Neural cell (in vitro differentiated cells): ENCODE measurements around the gene YIPF5. TPM values are rescaled to one million over a fixed set of nuclear protein-coding genes. Genes with fewer than 3 reads are reported as not detected.

Source experiments
- H2AFZ ChIP-seq: fragments of 200-600, 300-800 bp; sonication (generic), shearing (Covaris generic); 2 replicates; pipeline ENCODE4 v1.6.0; 2014; ENCODE audit warnings: low read depth, mild to moderate bottlenecking, antibody characterized with exemption, low read length, moderate library complexity
- H3F3A ChIP-seq: fragments of 200-600 bp; shearing (Covaris generic); 2 replicates; pipeline ENCODE4 v1.6.1; 2016; ENCODE audit warnings: mild to moderate bottlenecking, moderate library complexity, mixed read lengths, antibody characterized with exemption, low read length; ENCODE audit not compliant: insufficient read depth, poor library complexity, severe bottlenecking
- H3K27ac ChIP-seq: fragments of 200-600, 300-800 bp; sonication (generic), shearing (Covaris generic); 2 replicates; pipeline ENCODE4 v1.5.1; 2014; ENCODE audit warnings: mild to moderate bottlenecking, low read length, moderate library complexity
- H3K27me3 ChIP-seq: fragments of 300-800, 200-600 bp; sonication (generic), shearing (Covaris generic); 2 replicates; pipeline ENCODE4 v1.6.0; 2014; ENCODE audit warnings: mild to moderate bottlenecking, low read depth, low read length, moderate library complexity; ENCODE audit not compliant: insufficient read depth
- H3K36me3 ChIP-seq: fragments of 300-800, 200-600 bp; sonication (generic), shearing (Covaris generic); 2 replicates; pipeline ENCODE4 v1.5.1; 2014; ENCODE audit warnings: mild to moderate bottlenecking, antibody characterized with exemption, low read length, moderate library complexity; ENCODE audit not compliant: insufficient read depth
- H3K4me2 ChIP-seq: fragments of 300-800, 200-600 bp; sonication (generic), shearing (Covaris generic); 2 replicates; pipeline ENCODE4 v1.6.0; 2014; ENCODE audit warnings: mild to moderate bottlenecking, low read length
- H3K4me3 ChIP-seq: fragments of 300-800, 200-600 bp; sonication (generic), shearing (Covaris generic); 2 replicates; pipeline ENCODE4 v1.5.1; 2014; ENCODE audit warnings: mild to moderate bottlenecking, low read length, moderate library complexity
- H3K79me2 ChIP-seq: fragments of 200-600 bp; shearing (Covaris generic); replicated peaks from 2 replicates; pipeline ENCODE4 v1.6.0; 2014; ENCODE audit warnings: mild to moderate bottlenecking, low read length, moderate library complexity; ENCODE audit not compliant: insufficient read depth
- H3K9ac ChIP-seq: fragments of 300-800, 200-600 bp; sonication (generic), shearing (Covaris generic); 2 replicates; pipeline ENCODE4 v1.6.1; 2016; ENCODE audit warnings: mild to moderate bottlenecking, low read length, mixed read lengths
- H3K9me2 ChIP-seq: fragments of 200-600 bp; shearing (Covaris generic); 2 replicates; pipeline ENCODE4 v1.6.1; 2016; ENCODE audit warnings: mild to moderate bottlenecking, low read length, mixed read lengths; ENCODE audit not compliant: insufficient read depth
- H3K9me3 ChIP-seq: fragments of 200-600, 300-800 bp; sonication (generic), shearing (Covaris generic); 2 replicates; pipeline ENCODE4 v1.6.1; 2016; ENCODE audit warnings: mild to moderate bottlenecking, mixed run types, low read length, moderate library complexity, mixed read lengths
- H4K20me1 ChIP-seq: fragments of 200-600 bp; shearing (Covaris generic); 2 replicates; pipeline ENCODE4 v1.6.1; 2016; ENCODE audit warnings: mild to moderate bottlenecking, mixed run types; ENCODE audit not compliant: insufficient read depth
- EP300 ChIP-seq: fragments of 450-650 bp; conservative IDR thresholded peaks from 2 replicates; pipeline ENCODE4 v1.6.1; 2014; ENCODE audit warnings: antibody characterized with exemption, mild to moderate bottlenecking, moderate library complexity; ENCODE audit not compliant: poor library complexity, severe bottlenecking
- EZH2 ChIP-seq: fragments of 200-600, 300-800 bp; shearing (Covaris generic), sonication (generic); IDR thresholded peaks from 2 replicates; pipeline ENCODE4 v1.6.1; 2014; ENCODE audit warnings: antibody characterized with exemption, low read length, borderline replicate concordance, mild to moderate bottlenecking; ENCODE audit not compliant: insufficient read depth, poor library complexity, severe bottlenecking
- MXI1 ChIP-seq: fragments of 450-650 bp; conservative IDR thresholded peaks from 2 replicates; pipeline ENCODE4 v1.6.1; 2014; ENCODE audit warnings: antibody characterized with exemption, mild to moderate bottlenecking; ENCODE audit not compliant: poor library complexity, severe bottlenecking
- POLR2AphosphoS5 ChIP-seq: IDR thresholded peaks from 2 replicates; pipeline ENCODE4 v1.6.1; 2012
- RAD21 ChIP-seq: fragments of 450-650 bp; conservative IDR thresholded peaks from 2 replicates; pipeline ENCODE4 v1.6.1; 2014; ENCODE audit warnings: antibody characterized with exemption, mild to moderate bottlenecking, moderate library complexity
- SMC3 ChIP-seq: fragments of 450-650 bp; conservative IDR thresholded peaks from 2 replicates; pipeline ENCODE4 v1.6.1; 2014; ENCODE audit warnings: antibody characterized with exemption, mild to moderate bottlenecking, moderate library complexity; ENCODE audit not compliant: poor library complexity
- TAF1 ChIP-seq: IDR thresholded peaks from 2 replicates; pipeline ENCODE4 v1.6.1; 2012; ENCODE audit warnings: low read depth
- polyA plus RNA-seq: library from polyadenylated mRNA; depleted of rRNA; stranded (reverse); fragments of >200 nt; gene quantifications from 2 replicates; pipeline ENCODE4 v1.2.3, GENCODE V29; 2014
- TF ChIP-seq, protein P1 (sequence below): fragments of 450-650 bp; IDR thresholded peaks from 2 replicates; pipeline ENCODE4 v1.5.1; 2014; ENCODE audit warnings: antibody characterized with exemption, mild to moderate bottlenecking, moderate library complexity; ENCODE audit not compliant: poor library complexity, severe bottlenecking
- TF ChIP-seq, protein P2 (sequence below): IDR thresholded peaks from 2 replicates; pipeline ENCODE4 v1.6.1; 2012; ENCODE audit warnings: borderline replicate concordance

YIPF5 gene
- polyA plus RNA-seq, 1 donor from 2014 or later, result 59.6 TPM

DNA sequence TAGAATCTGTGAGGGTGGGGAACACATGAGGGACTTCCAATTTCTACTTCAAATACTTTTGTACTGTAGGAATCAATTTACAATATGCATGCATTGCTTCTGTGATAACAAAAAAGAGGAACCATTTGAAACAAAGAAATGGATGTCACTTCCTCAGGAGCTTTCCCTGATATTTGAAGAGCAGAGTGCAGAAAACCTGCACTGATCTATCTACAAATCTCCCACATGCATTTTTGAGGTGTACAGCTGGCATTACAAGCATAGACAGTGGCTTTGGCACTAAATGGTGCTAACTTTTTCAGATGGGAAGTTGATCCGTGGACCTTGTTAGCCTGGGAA, 27.7 kb downstream of the YIPF5 start:
- TF ChIP-seq EZH2 (no peak), RAD21 (no peak), TAF1 (no peak), POLR2AphosphoS5 (no peak), EP300 (no peak), SMC3 (no peak), MXI1 (no peak)
- TF ChIP-seq, protein P1, sequence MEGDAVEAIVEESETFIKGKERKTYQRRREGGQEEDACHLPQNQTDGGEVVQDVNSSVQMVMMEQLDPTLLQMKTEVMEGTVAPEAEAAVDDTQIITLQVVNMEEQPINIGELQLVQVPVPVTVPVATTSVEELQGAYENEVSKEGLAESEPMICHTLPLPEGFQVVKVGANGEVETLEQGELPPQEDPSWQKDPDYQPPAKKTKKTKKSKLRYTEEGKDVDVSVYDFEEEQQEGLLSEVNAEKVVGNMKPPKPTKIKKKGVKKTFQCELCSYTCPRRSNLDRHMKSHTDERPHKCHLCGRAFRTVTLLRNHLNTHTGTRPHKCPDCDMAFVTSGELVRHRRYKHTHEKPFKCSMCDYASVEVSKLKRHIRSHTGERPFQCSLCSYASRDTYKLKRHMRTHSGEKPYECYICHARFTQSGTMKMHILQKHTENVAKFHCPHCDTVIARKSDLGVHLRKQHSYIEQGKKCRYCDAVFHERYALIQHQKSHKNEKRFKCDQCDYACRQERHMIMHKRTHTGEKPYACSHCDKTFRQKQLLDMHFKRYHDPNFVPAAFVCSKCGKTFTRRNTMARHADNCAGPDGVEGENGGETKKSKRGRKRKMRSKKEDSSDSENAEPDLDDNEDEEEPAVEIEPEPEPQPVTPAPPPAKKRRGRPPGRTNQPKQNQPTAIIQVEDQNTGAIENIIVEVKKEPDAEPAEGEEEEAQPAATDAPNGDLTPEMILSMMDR, result no peak
- TF ChIP-seq, protein P2, sequence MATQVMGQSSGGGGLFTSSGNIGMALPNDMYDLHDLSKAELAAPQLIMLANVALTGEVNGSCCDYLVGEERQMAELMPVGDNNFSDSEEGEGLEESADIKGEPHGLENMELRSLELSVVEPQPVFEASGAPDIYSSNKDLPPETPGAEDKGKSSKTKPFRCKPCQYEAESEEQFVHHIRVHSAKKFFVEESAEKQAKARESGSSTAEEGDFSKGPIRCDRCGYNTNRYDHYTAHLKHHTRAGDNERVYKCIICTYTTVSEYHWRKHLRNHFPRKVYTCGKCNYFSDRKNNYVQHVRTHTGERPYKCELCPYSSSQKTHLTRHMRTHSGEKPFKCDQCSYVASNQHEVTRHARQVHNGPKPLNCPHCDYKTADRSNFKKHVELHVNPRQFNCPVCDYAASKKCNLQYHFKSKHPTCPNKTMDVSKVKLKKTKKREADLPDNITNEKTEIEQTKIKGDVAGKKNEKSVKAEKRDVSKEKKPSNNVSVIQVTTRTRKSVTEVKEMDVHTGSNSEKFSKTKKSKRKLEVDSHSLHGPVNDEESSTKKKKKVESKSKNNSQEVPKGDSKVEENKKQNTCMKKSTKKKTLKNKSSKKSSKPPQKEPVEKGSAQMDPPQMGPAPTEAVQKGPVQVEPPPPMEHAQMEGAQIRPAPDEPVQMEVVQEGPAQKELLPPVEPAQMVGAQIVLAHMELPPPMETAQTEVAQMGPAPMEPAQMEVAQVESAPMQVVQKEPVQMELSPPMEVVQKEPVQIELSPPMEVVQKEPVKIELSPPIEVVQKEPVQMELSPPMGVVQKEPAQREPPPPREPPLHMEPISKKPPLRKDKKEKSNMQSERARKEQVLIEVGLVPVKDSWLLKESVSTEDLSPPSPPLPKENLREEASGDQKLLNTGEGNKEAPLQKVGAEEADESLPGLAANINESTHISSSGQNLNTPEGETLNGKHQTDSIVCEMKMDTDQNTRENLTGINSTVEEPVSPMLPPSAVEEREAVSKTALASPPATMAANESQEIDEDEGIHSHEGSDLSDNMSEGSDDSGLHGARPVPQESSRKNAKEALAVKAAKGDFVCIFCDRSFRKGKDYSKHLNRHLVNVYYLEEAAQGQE, result no peak
- H4K20me1 ChIP-seq, result no peaks in the 10 kb centered on the region
- H3K27ac ChIP-seq, result no peak overlapping the region
- no peak overlapping the region for H3K9ac ChIP-seq
- H3K9me2 ChIP-seq, result no peaks in the 10 kb centered on the region
- H3K79me2 ChIP-seq, result no peaks in the 10 kb centered on the region
- H3K4me3 ChIP-seq, result no peak overlapping the region
- H3K27me3 ChIP-seq, result no peaks in the 10 kb centered on the region
- H3K4me2 ChIP-seq, result no peak overlapping the region
- H3K9me3 ChIP-seq, result no peaks in the 10 kb centered on the region
- H2AFZ ChIP-seq, result no peak overlapping the region
- no peaks in the 10 kb centered on the region for H3K36me3 ChIP-seq
- no peaks in the 10 kb centered on the region for H3F3A ChIP-seq

DNA sequence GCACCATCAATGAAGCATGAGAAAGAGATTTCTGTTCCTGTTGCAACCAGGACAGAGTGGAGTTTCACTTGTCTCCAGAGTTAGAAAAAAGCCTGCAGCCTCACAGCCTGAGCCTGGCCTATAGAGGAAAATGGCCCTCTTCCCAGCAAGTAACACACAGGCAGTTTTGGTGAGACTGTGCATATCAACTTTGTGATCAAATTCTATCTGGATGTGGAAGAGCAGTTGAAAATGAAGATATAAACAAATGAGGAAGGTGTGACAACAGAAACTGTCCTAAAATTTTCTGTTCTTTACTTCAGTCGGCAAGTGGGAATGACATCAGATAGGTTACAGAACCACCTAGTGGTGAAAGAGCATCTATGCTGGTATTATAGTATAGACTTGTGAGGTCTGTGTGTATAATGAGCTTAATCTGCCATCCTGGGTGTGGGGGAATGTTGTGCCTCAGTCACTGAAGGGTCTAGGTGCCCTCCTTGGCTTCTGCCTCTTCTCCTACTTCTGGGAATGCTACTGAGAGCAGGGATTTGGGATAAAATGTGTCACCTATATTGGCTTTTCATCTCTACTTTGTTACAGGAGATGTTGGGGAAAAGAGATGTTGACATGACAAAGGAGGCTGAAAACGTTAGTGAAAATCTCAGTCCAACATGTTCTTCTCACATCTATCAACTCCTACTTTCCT, 28.2 kb downstream of the YIPF5 start:
- no peaks in the 10 kb centered on the region for H3K9me3 ChIP-seq
- no peak overlapping the region for H3K9ac ChIP-seq
- H3K27ac ChIP-seq, result no peak overlapping the region
- no peak overlapping the region for H3K4me2 ChIP-seq
- H3K36me3 ChIP-seq, result no peaks in the 10 kb centered on the region
- no peak overlapping the region for H3K4me3 ChIP-seq
- H3F3A ChIP-seq, result no peaks in the 10 kb centered on the region
- H3K27me3 ChIP-seq, result no peaks in the 10 kb centered on the region
- no peak overlapping the region for H2AFZ ChIP-seq
- no peaks in the 10 kb centered on the region for H3K79me2 ChIP-seq
- TF ChIP-seq RAD21 (peak; percentile 85), TAF1 (no peak), POLR2AphosphoS5 (no peak), SMC3 (peak; percentile 84), EP300 (no peak), EZH2 (no peak), MXI1 (no peak)
- TF ChIP-seq, protein P1, result peak; percentile 87
- H3K9me2 ChIP-seq, result no peaks in the 10 kb centered on the region
- H4K20me1 ChIP-seq, result no peaks in the 10 kb centered on the region
